ENCODE data around the gene C1QTNF12. TPM values are rescaled to one million over a fixed set of nuclear protein-coding genes. Genes with fewer than 3 reads are reported as not detected.
A peak's percentile ranks its signal among the peaks of the same experiment; 100 is the strongest.

The C1QTNF12 gene
- total RNA-seq, 1 donor from 2014 or later = 0.28 TPM

DNA sequence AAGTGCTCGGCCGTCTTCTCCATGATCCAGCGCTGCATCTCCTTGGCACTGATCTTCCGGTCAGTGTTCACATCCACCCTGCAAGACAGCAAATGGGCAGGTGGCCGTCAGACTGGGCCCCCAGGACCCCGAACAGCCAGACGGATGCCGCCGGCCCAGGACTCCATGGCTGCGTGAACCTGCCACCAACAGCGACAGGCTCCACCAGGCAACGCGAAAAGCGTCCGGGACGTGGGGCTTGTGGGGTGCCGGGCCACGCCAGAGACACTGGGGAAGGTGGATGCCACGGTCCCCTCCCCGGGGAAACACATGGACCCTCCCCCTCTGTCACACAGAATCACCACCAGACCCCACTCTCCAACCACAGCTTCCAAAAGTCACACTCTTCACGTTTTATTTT, 22.6 kb downstream of the C1QTNF12 start:
- no peaks in the 10 kb centered on the region for H3K36me3 ChIP-seq
- no peak overlapping the region for H3K27ac ChIP-seq
- no peak overlapping the region for H2AFZ ChIP-seq (replicated peaks)
- TF ChIP-seq, protein P1, sequence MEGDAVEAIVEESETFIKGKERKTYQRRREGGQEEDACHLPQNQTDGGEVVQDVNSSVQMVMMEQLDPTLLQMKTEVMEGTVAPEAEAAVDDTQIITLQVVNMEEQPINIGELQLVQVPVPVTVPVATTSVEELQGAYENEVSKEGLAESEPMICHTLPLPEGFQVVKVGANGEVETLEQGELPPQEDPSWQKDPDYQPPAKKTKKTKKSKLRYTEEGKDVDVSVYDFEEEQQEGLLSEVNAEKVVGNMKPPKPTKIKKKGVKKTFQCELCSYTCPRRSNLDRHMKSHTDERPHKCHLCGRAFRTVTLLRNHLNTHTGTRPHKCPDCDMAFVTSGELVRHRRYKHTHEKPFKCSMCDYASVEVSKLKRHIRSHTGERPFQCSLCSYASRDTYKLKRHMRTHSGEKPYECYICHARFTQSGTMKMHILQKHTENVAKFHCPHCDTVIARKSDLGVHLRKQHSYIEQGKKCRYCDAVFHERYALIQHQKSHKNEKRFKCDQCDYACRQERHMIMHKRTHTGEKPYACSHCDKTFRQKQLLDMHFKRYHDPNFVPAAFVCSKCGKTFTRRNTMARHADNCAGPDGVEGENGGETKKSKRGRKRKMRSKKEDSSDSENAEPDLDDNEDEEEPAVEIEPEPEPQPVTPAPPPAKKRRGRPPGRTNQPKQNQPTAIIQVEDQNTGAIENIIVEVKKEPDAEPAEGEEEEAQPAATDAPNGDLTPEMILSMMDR (IDR thresholded peaks at IDR 0.05) = no peak
- TF ChIP-seq EZH2 (IDR thresholded peaks at IDR 0.05) (no peak), EZH2phosphoT487 (IDR thresholded peaks at IDR 0.05) (no peak)
- H3K4me2 ChIP-seq = no peak overlapping the region
- H3K4me1 Mint-ChIP-seq = no peaks in the 10 kb centered on the region
- H4K20me1 ChIP-seq (ENCODE audit: low read depth) = no peaks in the 10 kb centered on the region
- peaks cover 9% of the 10 kb centered on the region for H3K27me3 Mint-ChIP-seq (ENCODE audit: insufficient read depth, low read depth)
- H3K4me1 ChIP-seq = no peaks in the 10 kb centered on the region
- H3K79me2 ChIP-seq (ENCODE audit: low read depth) = peaks cover 4% of the 10 kb centered on the region
- no peak overlapping the region for H3K4me3 Mint-ChIP-seq
- no peaks in the 10 kb centered on the region for H3F3A ChIP-seq (ENCODE audit: low read depth)
- H3K27ac Mint-ChIP-seq = no peak overlapping the region
- H3K9me3 Mint-ChIP-seq = no peaks in the 10 kb centered on the region
- no peak for DNase-seq (ENCODE audit: low spot score)
- H3K4me3 ChIP-seq = no peak overlapping the region
- H3K9ac ChIP-seq = no peak overlapping the region
- peaks cover 20% of the 10 kb centered on the region for H3K36me3 Mint-ChIP-seq
- no peaks in the 10 kb centered on the region for H3K9me3 ChIP-seq (ENCODE audit: low read depth)
- no peaks in the 10 kb centered on the region for H3K27me3 ChIP-seq

DNA sequence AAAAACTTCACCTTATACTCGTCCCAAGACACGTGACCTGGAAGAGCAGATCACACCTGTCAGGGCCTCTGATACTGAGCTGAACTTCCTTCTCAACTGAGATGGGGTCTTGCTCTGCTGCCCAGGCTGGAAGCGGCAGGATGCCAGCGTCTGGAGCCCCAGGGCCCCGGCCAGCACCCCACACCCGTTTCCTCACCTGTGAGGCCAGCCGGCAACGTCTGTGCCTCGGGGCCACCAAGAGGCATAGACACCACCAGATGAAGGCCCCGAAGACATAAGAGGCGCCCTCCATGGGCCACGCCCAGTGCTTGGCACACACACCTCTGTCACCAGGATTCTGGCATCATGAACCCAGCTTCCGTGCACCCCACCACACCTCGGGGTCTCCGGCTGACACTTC, 23.2 kb downstream of the C1QTNF12 start:
- no peaks in the 10 kb centered on the region for H3K4me1 Mint-ChIP-seq

DNA sequence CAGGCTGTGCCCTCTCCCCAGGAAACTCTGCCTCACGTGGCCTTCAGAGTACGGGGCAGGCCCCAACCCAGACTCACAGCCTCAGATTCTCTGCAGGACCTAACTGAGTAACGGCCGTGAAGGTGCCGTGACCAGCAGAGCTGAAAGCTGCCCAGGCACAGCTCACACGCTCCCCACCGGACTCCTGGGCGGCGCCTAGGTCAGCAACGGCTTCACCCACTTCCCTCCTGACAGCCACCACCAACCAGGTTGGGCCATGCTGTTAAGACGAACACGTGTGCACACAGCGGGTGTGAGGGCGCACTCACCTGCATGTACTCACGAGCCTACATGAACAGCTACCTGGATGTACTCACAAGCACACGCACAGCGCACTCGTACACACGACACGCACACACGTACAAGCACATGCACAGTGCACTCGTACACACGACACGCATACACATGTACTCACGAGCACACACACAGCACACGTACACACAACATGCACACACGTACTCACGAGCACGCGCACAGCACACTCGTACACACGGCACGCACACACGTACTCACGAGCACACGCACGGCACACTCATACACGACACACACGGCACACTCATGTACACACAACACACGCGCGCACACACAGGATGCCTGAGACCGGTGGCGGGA, 23.8 kb downstream of the C1QTNF12 start:
- Histone ChIP-seq H3K27ac (no peak overlapping the region), H2AFZ (replicated peaks) (no peak overlapping the region), H3F3A (ENCODE audit: low read depth) (no peaks in the 10 kb centered on the region), H3K9ac (no peak overlapping the region), H3K4me3 (no peak overlapping the region), H3K4me2 (no peak overlapping the region), H3K27me3 (no peaks in the 10 kb centered on the region), H4K20me1 (ENCODE audit: low read depth) (no peaks in the 10 kb centered on the region), H3K79me2 (ENCODE audit: low read depth) (peaks cover 4% of the 10 kb centered on the region), H3K4me1 (no peaks in the 10 kb centered on the region), H3K36me3 (no peaks in the 10 kb centered on the region), H3K9me3 (ENCODE audit: low read depth) (no peaks in the 10 kb centered on the region)
- no peak for DNase-seq (ENCODE audit: low spot score)
- Mint-ChIP-seq H3K9me3 (no peaks in the 10 kb centered on the region), H3K27ac (peak overlapping the region; percentile 81), H3K4me1 (no peaks in the 10 kb centered on the region), H3K4me3 (peak overlapping the region; percentile 46), H3K36me3 (peaks cover 20% of the 10 kb centered on the region), H3K27me3 (ENCODE audit: insufficient read depth, low read depth) (peaks cover 9% of the 10 kb centered on the region)
- no peak for TF ChIP-seq EZH2 (IDR thresholded peaks at IDR 0.05)
- TF ChIP-seq, protein P1 (IDR thresholded peaks at IDR 0.05) = no peak
- TF ChIP-seq EZH2phosphoT487 (IDR thresholded peaks at IDR 0.05) = no peak

More for the DNA sequence above, 23.2 kb downstream of the C1QTNF12 start:
- H3K36me3 ChIP-seq = no peaks in the 10 kb centered on the region
- no peak for DNase-seq (ENCODE audit: low spot score)
- H3K27me3 ChIP-seq = no peaks in the 10 kb centered on the region
- Mint-ChIP-seq H3K9me3 (no peaks in the 10 kb centered on the region), H3K27ac (peak overlapping the region; percentile 81), H3K4me3 (no peak overlapping the region), H3K27me3 (ENCODE audit: insufficient read depth, low read depth) (peaks cover 9% of the 10 kb centered on the region), H3K36me3 (peaks cover 20% of the 10 kb centered on the region)
- no peak overlapping the region for H3K4me2 ChIP-seq
- peaks cover 4% of the 10 kb centered on the region for H3K79me2 ChIP-seq (ENCODE audit: low read depth)
- no peak overlapping the region for H3K27ac ChIP-seq
- no peaks in the 10 kb centered on the region for H3K4me1 ChIP-seq
- H3F3A ChIP-seq (ENCODE audit: low read depth) = no peaks in the 10 kb centered on the region
- no peak overlapping the region for H3K4me3 ChIP-seq
- H4K20me1 ChIP-seq (ENCODE audit: low read depth) = no peaks in the 10 kb centered on the region
- TF ChIP-seq, protein P1 (IDR thresholded peaks at IDR 0.05) = no peak
- TF ChIP-seq EZH2 (IDR thresholded peaks at IDR 0.05) (no peak), EZH2phosphoT487 (IDR thresholded peaks at IDR 0.05) (no peak)
- H3K9me3 ChIP-seq (ENCODE audit: low read depth) = no peaks in the 10 kb centered on the region
- H3K9ac ChIP-seq = no peak overlapping the region
- H2AFZ ChIP-seq (replicated peaks) = no peak overlapping the region

All from neural progenitor cell (in vitro differentiated cells).